Memory B cell (primary cell): ENCODE results near the gene SCP2.
A peak's percentile ranks its signal among the peaks of the same experiment; 100 is the strongest.

Source experiments
- ATAC-seq: fragments of 150-1000 bp; cut with Tn5 transposase; 2 replicates; pipeline ENCODE4 v1.10.0; 2021; ENCODE audit warnings: low read depth, mild to moderate bottlenecking, moderate library complexity
- DNase-seq, 2 donors: peaks; one replicate each; pipeline ENCODE4 v3.0.0; 2022; ENCODE audit warnings: low spot score in 2 of 2
- H3K27ac Mint-ChIP-seq: one replicate; pipeline ENCODE4 v1.8.0; 2022; ENCODE audit warnings: mild to moderate bottlenecking, moderate library complexity, mixed read lengths
- H3K27me3 Mint-ChIP-seq: one replicate; pipeline ENCODE4 v1.8.0; 2022; ENCODE audit warnings: mixed read lengths
- H3K36me3 Mint-ChIP-seq: one replicate; pipeline ENCODE4 v1.8.0; 2022; ENCODE audit warnings: mild to moderate bottlenecking, mixed read lengths
- H3K4me1 Mint-ChIP-seq: one replicate; pipeline ENCODE4 v1.8.0; 2022; ENCODE audit warnings: mixed read lengths
- H3K4me3 Mint-ChIP-seq: one replicate; pipeline ENCODE4 v1.8.0; 2022; ENCODE audit warnings: mild to moderate bottlenecking, moderate library complexity, mixed read lengths
- H3K9me3 Mint-ChIP-seq: one replicate; pipeline ENCODE4 v1.8.0; 2022; ENCODE audit warnings: mixed read lengths

SCP2 gene

DNA sequence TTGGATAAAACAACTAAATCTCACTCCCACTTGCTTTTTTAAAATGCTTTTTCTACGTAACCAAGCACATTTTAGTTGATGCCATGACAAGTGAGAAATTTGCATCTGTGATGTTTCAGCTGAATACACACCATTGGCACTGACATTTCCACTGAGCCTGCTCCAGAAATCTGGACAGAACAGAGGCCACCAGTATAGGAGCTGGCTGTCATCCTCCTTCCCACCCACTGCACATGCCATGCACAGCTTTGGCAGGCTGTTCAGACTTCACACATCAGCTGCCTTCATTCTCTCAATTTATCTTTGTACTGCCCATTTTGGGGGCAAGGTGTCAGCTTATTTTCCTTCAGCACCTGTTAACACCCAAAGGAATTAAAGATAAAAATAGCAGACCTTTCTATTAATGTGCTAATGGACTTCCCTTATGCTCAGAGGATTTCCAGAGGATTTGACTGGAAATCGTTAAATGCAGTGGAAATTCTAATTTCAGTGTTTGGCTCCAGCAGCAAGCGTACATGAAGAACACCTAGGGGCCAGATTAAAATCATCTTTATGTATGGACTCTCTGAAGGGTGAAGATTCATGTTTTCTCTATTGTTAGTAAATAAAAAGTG, 122.0 kb downstream of the SCP2 start:
- Mint-ChIP-seq H3K27ac (peak overlapping the region; percentile 46), H3K4me1 (no peaks in the 10 kb centered on the region), H3K36me3 (peaks cover 40% of the 10 kb centered on the region), H3K4me3 (no peak overlapping the region), H3K9me3 (no peaks in the 10 kb centered on the region), H3K27me3 (no peaks in the 10 kb centered on the region)
- DNase-seq (no peak), ATAC-seq (no peak)

DNA sequence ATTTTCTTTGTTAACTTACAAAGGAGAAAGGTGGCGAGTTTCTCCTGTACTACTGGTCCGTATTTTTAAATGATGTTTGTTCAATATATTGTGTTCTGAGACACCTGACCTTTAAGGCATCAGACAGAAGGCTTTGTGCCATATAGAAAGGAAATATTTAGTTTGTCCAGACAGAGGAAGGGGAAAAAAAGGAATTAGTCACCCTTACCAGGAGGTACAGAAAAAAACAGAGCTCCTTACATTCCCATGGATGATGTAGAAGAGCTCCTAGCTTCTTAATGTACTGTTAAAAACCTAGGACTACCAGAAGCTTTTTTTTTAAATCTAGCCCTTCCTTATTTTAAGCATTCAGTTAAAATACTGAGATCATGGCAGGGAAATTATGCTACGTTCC, 122.5 kb downstream of the SCP2 start:
- no peak overlapping the region for H3K27ac Mint-ChIP-seq
- no peaks in the 10 kb centered on the region for H3K27me3 Mint-ChIP-seq
- no peak overlapping the region for H3K4me3 Mint-ChIP-seq
- no peaks in the 10 kb centered on the region for H3K4me1 Mint-ChIP-seq
- DNase-seq, result no peak
- no peaks in the 10 kb centered on the region for H3K9me3 Mint-ChIP-seq
- peaks cover 42% of the 10 kb centered on the region for H3K36me3 Mint-ChIP-seq
- ATAC-seq, result no peak

DNA sequence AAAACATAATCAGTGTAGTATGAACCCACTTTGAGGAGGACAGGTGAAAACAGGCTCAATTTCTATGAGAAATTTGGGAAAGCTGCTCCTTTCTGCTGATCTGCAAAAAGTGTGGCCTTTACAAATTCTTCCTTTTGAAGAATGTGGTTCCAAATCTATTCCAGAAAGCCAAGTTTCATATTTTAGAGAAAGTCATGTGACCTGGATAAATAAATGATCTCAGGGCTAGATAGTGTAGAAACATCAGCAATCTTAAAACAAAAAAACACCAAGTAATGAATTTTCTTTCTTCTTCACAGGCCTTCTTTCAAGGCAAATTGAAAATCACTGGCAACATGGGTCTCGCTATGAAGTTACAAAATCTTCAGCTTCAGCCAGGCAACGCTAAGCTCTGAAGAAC, 123.2 kb downstream of the SCP2 start:
- H3K4me1 Mint-ChIP-seq, result no peaks in the 10 kb centered on the region
- no peak for ATAC-seq
- no peaks in the 10 kb centered on the region for H3K9me3 Mint-ChIP-seq
- no peak for DNase-seq
- no peak overlapping the region for H3K4me3 Mint-ChIP-seq
- H3K36me3 Mint-ChIP-seq, result peaks cover 44% of the 10 kb centered on the region
- no peak overlapping the region for H3K27ac Mint-ChIP-seq
- no peaks in the 10 kb centered on the region for H3K27me3 Mint-ChIP-seq

DNA sequence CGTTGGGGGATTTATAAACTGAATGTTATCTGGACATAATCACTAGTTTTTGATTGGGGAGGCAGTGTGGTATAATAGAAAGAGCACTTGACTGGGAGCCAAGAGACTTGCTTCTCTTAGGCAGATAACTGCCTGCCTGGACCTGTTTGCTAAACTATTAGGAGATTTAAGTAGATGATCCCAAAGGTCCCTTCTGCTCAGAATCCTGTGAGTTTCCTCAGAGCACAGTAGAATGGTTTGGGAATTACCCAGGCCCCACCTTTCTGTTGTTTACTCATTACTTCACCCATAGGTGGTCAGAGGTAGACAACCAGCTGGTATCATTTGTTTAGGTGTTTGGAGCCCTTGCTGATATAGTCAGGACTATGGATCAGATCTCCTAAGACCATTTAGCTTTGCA, 124.6 kb downstream of the SCP2 start:
- Mint-ChIP-seq H3K27me3 (no peaks in the 10 kb centered on the region), H3K27ac (no peak overlapping the region), H3K4me3 (no peak overlapping the region), H3K9me3 (no peaks in the 10 kb centered on the region), H3K4me1 (no peaks in the 10 kb centered on the region), H3K36me3 (peaks cover 44% of the 10 kb centered on the region)
- DNase-seq, result no peak
- ATAC-seq, result no peak

DNA sequence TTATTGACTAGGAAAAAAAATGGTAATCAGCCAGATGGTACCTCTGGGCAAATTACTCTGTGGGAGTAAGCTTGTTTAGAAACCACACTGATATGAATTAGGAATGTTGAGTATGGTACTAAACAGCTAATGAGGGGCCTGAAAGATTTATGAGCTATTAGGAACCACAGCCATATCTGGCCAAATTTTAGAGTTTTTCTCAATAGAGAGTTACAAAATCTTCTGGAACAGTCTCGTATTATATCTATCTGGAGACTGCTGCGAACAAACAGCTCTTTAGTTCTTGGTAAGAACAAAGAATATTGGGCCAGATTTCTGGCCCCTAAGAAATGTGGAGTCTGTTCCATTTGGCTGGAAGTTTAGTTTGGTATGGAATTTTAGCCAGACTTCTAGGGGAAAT, 130.1 kb downstream of the SCP2 start:
- Mint-ChIP-seq H3K4me3 (no peak overlapping the region), H3K9me3 (no peaks in the 10 kb centered on the region), H3K36me3 (peaks cover 20% of the 10 kb centered on the region), H3K27ac (no peak overlapping the region), H3K27me3 (peaks cover 6% of the 10 kb centered on the region), H3K4me1 (no peaks in the 10 kb centered on the region)
- DNase-seq (no peak), ATAC-seq (no peak)

DNA sequence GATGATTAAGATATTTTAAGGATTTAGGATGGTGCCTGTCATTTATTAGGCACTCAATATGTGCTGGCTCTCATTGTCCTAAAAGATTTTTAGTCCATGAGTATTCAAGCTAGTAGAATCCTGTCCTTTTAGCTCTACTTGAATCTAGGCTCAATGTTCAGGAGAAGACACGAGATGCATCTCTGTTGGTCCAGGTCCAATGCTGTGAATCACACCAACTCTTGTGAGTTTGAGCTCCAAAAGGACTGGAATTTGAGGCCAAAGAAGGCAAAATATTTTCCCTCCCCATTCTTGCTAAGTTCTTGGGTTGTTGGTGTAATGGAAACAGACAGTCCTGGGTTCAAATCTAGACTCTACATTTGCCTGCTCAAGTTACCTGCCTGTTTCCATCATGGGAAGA, 133.5 kb downstream of the SCP2 start:
- Mint-ChIP-seq H3K27ac (no peak overlapping the region), H3K4me1 (no peaks in the 10 kb centered on the region), H3K9me3 (no peaks in the 10 kb centered on the region), H3K4me3 (no peak overlapping the region), H3K36me3 (no peaks in the 10 kb centered on the region), H3K27me3 (peaks cover 17% of the 10 kb centered on the region)
- DNase-seq (no peak), ATAC-seq (no peak)

DNA sequence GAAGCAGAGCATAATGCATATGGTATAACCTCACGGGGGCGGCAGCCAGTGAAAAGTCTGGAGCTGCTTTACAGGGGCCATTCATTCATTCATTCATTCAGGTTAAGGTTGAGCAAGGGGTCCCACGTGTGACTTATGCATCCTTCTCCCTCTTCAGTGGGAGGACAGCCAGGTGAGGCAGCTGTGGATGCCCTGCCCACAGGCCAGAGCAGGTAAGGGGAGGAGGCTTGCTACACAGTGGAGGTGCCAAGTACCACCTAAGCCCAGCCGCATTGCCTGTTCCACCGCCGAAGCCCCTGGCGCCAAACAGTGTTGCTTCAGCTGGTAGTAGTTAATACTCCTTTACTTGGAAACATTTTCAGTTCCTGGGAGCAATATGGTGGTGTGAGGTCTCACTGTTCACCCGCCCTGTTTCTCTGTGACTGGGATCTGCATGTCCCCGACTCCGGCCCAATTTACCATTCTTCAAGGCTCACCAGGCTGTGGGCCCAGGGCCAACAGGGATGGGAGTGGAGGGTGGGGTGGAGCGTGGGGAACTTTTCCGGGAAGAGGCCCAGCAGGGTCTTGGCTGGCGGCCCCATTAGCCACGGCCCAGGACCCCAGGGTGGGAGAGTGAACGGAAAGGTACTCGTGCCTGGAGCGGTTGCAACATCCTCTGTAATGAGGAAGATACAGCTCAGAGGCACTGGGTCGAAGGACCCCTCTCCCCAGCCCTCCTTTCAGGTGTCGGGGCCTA, 134.2 kb downstream of the SCP2 start:
- peaks cover 19% of the 10 kb centered on the region for H3K27me3 Mint-ChIP-seq
- no peaks in the 10 kb centered on the region for H3K36me3 Mint-ChIP-seq
- H3K9me3 Mint-ChIP-seq, result no peaks in the 10 kb centered on the region
- DNase-seq (no peak), ATAC-seq (no peak)
- H3K4me1 Mint-ChIP-seq, result no peaks in the 10 kb centered on the region
- H3K4me3 Mint-ChIP-seq, result peak overlapping the region; percentile 21
- no peak overlapping the region for H3K27ac Mint-ChIP-seq

DNA sequence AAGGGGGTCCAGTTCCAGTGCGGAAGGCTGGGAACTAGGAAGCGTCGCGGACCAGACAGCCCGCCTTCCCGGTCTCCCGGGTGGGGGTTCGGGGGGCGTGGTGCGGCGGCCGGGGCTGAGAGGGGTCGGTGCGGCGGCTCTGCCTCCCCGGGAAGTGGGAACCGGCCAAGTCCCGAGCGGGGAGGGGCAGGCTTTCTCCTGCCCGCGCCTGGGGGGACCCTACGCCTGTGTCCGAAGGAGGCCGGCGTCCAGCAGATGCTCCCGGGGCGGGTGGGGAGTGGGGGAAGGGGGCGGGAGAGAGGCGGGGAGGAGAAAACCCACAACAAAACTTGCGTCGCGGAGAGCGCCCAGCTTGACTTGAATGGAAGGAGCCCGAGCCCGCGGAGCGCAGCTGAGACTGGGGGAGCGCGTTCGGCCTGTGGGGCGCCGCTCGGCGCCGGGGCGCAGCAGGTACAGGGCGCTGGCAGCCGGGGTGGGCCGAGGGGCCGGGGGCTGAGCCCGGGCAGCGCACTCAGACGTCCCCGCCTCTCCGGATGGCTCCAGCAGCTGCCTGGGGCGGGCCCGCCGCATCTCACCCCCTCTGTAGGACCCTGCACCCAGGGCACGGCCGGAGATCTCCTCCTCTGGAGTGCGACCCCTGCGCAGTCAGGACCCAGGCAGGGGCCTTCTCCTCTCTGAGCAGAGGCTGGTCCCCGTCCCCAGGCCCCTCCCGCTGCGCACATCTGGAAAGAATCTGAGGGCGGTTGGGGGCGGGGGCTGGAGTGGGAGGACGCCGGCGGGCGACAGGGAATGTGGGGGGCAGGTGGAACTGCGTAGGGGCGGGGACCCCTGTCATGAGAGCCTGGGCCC, 135.0 kb downstream of the SCP2 start, which contains the start of gene PODN:
Gene PODN, plus strand, starts transcription at position 355 of the 849 bp plus-strand sequence. CDS start 7,643 bp downstream, outside the sequence.
- ATAC-seq (no peak), DNase-seq (no peak)
- no peaks in the 10 kb centered on the region for H3K36me3 Mint-ChIP-seq
- H3K27ac Mint-ChIP-seq, result no peak within 1 kb of the TSS
- no peaks in the 10 kb centered on the region for H3K9me3 Mint-ChIP-seq
- peaks cover 22% of the 10 kb centered on the region for H3K27me3 Mint-ChIP-seq
- H3K4me3 Mint-ChIP-seq, result peak within 1 kb of the TSS; percentile 21
- H3K4me1 Mint-ChIP-seq, result no peaks in the 10 kb centered on the region

DNA sequence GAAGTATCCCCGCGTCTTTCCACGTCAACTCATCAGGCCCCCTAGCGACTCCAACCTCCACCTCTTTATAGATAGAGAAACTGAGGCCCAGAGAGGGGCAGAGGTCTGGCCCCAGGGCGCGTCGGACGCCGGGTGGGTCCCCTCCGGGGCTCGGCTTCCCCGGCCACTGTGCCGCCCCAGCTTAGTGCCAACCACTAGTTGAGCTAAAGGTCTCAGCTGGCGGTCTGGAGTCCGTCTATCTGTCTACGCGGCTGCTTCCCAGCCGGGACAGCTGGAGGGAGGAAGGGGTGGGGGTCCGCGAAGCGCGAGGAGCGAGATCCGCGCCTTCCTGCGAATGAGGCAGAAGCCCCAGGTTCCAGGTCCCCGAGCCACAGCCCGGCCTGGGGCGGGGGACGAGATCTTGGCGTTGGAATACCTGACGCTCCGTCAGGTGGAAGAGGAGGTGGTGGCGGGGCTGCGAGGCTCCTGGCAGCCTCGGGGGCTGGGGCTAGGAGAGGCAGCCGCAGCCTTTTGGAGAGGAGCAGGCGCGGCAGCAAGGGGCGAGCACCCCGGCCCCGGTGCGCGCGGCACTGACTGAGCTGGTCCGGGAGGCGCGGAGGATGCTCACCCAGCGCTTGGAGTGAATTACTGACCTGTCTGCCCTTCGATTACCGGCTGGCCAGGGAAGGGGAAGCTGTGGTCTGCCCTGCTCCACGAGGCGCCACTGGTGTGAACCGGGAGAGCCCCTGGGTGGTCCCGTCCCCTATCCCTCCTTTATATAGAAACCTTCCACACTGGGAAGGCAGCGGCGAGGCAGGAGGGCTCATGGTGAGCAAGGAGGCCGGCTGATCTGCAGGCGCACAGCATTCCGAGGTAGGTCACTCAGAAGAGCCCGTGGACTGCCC, 135.9 kb downstream of the SCP2 start:
- peaks cover 22% of the 10 kb centered on the region for H3K27me3 Mint-ChIP-seq
- H3K4me1 Mint-ChIP-seq, result no peaks in the 10 kb centered on the region
- DNase-seq, result no peak
- no peaks in the 10 kb centered on the region for H3K9me3 Mint-ChIP-seq
- no peak overlapping the region for H3K4me3 Mint-ChIP-seq
- no peak overlapping the region for H3K27ac Mint-ChIP-seq
- H3K36me3 Mint-ChIP-seq, result no peaks in the 10 kb centered on the region
- no peak for ATAC-seq

DNA sequence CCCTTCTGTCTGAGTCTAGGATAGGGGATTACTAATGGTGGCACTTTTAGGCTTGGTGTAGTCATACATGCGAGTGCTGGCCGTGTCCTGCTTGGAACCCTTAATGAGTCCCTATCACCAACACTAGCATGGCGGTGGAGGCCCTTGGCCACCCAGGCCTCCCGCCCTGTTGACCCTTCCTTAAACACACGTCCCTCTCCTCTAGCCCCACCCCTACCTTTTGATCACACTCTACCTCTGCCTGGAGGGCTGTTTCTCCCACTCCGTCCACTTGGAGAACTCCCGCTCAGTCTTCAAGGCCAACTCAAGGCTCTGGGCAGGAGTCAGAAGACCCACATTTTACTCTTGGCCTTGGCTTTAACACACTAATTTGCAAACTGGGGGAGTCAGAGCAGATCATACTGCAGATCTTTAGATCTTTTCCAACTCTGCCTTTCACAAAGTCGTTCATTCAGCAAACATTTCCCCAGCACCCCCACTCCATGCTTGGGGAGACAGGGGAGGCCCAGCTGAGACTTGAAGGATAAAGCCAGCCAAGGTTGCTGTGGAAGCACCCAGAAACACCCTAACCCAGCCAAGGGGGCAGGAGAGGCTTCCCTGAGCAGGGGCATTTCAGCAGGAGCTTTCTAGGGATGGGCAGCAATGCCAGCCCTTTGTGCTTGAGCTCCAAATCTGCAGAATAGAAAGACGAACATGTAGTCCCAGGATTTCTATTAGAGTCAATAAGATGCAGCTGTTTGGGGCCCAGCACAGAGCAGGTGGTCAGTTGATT, 136.9 kb downstream of the SCP2 start:
- peaks cover 22% of the 10 kb centered on the region for H3K27me3 Mint-ChIP-seq
- DNase-seq, result no peak
- H3K36me3 Mint-ChIP-seq, result no peaks in the 10 kb centered on the region
- H3K27ac Mint-ChIP-seq, result no peak overlapping the region
- no peaks in the 10 kb centered on the region for H3K4me1 Mint-ChIP-seq
- ATAC-seq, result no peak
- H3K9me3 Mint-ChIP-seq, result no peaks in the 10 kb centered on the region
- no peak overlapping the region for H3K4me3 Mint-ChIP-seq

DNA sequence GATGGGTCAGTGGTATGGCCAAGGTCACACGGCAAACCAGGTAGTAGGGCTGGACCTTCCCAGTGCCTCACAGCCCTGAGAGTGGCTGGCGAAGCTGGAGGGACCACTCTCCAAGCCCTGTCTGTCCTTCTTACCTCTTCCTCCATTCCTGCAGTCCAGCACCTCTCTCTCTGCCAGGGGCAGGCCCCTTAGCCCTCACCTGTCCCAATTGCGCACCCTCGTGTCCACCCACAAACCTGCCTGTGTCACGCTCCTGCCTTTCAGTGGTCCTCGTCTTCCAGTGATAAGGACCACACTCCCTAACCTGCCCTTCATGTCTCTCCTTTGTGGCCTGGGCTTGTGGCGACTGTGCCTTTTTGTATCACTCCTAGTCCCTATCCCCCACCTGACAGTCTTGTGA, 138.3 kb downstream of the SCP2 start:
- Mint-ChIP-seq H3K27me3 (peaks cover 20% of the 10 kb centered on the region), H3K27ac (no peak overlapping the region), H3K4me1 (no peaks in the 10 kb centered on the region), H3K4me3 (no peak overlapping the region), H3K9me3 (no peaks in the 10 kb centered on the region), H3K36me3 (no peaks in the 10 kb centered on the region)
- ATAC-seq (no peak), DNase-seq (no peak)

DNA sequence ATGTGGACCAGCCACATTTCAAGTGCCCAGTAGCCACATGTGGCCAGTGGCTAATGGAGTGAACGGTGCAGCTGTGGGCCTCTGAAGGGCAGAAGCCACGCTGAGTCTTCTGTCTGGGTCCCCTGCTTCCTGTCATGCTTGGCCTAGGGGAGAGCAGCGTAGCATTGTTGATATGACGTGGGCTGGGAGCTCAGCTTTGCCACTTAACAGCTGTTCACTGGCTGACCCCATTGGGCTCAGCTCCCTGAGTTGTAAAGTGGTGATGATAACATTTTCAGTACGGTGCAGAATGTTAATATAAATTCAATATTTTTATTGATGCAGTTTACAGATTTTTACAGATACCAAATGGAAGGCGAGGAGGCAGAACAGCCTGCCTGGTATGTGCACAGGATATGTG, 139.4 kb downstream of the SCP2 start:
- peaks cover 16% of the 10 kb centered on the region for H3K27me3 Mint-ChIP-seq
- H3K4me1 Mint-ChIP-seq, result no peaks in the 10 kb centered on the region
- ATAC-seq, result no peak
- no peak overlapping the region for H3K27ac Mint-ChIP-seq
- no peak overlapping the region for H3K4me3 Mint-ChIP-seq
- DNase-seq, result no peak
- H3K36me3 Mint-ChIP-seq, result no peaks in the 10 kb centered on the region
- H3K9me3 Mint-ChIP-seq, result no peaks in the 10 kb centered on the region
